GM21423 (cell line): Measurements from ENCODE around the gene FUZ.

Experiments used
- ATAC-seq: cut with Tn5 transposase; IDR thresholded peaks from one replicate; pipeline ENCODE4 v1.9.1; 2021; ENCODE audit warnings: mild to moderate bottlenecking, moderate library complexity; ENCODE audit not compliant: unreplicated experiment

Gene FUZ

DNA sequence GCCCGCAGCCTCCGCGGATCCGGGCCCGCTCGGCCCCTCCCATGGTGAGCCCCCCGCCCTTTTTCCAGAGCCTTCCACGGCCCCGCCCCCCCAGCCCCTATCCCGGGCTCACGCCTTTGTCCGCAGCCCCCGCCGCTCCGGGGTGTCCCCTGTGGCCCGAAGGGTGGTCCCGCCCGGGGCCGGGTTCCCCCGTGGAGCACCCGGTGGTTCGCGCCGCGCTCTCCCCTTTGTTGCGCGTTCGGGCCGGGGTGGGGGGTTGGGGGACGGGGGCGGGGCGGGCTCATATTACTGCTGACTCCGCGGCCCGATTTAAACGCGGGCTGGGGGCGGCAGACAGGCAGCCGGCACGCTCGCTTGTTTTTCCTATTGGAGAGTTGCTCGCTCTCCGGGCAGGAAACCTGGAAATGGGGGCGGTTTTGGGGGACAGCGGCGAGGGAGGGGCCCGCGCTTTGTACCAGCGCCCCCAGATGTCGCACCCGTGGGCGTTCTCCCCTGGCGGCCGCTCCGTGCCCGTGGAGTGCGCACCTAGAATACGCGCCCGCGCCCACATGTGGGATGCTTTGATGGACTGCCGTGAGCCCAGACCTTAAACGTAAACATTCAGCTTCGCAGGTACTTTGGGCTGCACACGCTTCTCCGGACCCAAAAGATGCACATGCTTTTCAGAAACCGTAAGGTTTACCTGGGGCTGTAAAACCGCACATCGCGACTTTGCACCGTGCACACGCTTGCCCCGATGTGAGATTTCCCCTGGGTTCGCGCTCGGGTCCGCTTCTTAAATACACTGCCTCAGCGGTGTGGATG, 38.6 kb upstream of the FUZ start:
- no peak for ATAC-seq

DNA sequence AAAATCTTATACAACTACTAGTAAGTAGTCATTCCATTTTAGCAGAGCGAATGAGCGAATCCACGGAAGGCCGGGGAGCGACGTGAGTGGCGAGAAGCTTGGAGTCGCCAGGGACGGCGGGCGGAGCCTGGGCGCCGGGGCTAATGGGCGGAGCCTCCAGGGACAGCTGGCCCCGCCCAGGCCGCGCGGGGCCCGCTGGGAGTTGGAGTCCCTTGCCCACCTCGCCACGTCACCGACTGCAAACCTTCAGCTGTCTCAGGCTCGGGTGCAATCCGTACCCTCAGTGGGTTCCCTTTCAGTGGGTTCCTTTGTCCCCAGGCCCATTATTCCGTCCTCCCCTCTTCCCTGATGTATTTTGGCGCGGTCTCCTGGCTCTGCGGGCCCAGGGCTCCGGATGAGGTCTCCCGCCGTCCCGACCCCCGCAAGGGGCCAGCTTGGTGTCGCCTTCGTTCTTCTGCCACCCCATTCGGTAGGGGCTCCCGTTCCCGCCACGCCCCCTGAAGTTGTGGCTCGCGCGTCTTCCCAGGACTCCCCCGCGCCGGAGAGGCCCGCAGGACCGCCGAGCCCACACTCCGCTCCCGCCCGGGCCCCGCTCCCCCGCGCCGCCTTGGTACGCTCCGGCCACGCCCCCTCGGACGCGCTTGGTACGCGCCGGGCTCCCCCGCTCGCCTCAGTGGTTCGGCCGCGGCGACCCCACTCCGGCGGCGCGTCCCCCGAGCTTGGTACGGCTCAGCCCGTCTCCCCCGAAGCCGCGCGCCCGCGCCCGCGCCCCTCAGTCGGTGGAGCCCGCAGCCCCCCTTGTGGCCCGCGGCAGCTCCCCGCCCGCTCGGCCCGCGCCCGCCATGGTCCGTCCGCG, 37.6 kb upstream of the FUZ start, which contains the start of gene PTOV1:
Gene PTOV1 (plus strand): TSS at position 673 of the 856 bp plus-strand sequence.
- ATAC-seq: peak; percentile 74

DNA sequence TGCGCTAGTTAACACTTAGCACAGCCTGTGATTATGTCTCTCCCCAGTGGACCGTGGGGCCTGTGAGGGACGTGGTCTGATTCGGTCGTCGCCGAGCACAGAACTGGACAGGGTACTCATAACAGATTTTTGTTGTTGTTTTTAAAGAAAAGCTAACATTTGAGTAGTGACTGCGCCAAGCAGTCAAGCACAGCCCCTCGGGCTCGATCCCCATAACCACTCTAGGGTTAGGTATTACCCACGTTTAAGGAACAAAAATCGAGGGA, 37.1 kb upstream of the FUZ start:
- no peak for ATAC-seq

DNA sequence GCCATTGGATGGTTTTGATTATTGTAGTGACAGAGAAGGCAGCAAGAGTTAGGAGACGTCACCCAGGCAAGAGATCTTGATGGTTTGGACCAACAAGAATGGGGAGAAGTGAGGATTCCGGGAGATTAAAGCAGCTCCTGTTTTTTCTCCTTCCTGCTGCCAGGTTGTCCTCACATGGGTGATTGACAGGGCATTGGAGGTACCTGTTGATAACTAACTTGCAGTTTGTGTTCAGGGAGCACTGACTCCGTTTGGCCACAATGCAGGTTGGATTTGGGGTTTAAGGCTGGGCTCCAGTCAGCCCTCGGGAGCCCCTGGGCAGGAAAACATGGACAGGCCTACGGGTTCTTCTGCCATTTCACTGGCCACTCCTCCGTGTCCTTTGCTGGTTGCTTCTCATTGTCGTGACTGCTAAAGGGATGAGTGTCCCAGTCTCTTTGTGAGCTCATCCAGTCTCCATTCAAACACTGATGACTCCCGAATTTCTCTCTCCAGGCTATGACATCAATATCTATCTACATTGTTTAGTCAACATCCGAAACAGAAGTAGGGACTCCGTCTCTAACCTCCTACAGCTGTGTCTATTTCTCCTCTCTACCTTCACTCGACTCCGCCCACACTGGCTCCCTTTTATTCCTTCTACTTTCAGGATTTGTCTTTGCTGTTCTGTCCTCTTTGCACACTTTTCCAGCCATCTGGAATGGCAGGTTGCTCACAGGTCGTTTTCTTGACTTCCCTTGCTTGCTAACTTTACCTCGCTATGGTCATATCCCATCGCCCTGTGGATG, 36.5 kb upstream of the FUZ start:
- ATAC-seq: no peak

DNA sequence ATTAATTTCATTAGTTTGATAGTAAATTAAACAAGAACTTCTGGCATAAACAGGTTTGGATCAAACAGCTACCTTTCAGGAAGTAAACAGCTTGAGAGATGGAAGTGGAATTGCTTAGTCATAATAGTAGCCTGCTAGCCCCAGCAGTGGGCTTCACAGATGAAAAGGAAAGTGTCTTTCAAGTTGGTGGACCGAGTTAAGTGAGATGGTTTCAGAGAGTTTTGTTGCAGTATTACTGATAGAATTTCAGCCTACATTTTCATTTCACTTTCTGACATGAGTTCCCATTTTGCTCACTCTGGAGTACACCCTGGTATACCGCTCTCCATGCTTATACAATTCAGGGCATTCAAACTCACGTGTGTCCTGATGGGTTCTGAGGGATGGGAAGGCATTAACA, 35.8 kb upstream of the FUZ start:
- ATAC-seq: no peak

DNA sequence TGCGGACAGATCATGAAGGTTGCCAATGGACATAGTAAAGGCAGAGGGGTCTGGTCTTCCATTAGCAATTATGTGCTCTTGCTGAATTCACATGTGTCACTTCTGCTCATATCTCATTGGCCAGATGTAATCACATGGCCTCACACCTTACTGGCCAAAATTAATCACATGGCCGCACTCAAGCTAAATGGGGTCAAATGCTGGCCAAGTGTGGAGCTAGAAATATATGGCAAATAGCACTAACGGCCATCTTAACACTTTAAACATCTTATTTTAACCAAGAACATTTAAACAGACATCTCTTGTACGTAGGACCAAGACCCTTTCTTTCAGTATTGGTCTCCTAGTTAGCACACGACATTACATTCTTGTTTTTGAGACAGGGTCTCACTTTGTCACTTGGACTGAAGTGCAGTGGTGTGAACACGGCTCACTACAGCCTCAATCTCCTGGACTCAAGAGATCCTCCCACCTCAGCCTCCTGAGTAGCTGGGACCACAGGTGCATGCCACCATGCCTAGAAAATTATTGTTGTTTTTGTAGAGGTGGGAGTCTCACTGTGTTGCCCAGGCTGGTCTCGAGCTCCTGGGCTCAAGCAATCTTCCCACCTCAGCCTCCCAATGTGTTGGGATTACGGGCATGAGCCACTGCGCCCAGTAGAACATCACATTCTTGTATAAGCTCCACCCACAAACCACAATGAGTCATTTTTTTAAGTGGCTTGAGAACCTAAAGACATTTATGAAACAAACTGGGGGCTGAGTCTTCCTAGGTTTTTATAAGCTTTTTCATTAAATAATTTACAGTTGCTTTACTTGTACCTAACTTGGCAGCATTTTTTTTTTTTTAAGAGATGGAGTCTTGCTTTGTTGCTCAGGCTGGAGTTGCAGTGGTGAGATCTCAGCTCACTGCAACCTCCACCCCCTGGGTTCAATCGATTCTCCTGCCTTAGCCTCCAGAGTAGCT, 34.9 kb upstream of the FUZ start:
- no peak for ATAC-seq

DNA sequence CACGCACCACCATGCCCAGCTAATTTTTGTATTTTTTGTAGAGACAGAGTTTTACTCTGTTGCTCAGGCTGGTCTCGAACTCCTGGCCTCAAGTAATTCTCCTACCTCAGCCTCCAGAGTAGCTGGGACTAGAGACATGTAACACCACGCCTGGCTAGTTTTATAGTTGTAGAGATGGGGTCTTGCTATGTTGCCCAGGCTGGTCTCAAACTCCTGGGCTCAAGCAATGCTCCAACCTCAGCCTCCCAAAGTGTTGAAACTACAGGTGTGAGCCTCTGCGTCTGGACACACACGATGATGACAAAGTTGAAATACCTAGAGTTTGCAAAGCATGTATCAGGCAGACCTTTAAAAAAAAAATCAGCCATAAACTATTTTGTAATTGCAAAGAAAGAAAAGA, 33.3 kb upstream of the FUZ start:
- no peak for ATAC-seq

DNA sequence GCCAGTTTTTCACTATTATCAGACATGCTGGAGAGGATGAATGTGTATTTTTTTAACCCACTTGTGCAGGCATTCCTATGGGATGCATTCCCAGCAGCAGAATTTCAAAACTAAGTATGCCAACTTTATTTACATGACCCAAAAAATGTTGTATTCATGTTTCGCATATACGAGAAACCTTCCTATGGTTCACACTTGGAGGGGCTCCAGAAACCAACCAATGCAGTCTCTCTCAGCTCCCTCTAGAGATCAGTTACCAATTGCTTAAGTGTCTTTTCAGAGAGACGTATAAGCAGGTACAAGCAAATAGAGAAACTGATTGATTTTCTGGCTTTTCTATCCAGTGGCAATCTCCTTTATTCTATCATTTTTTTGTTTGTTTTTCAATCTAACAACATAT, 32.3 kb upstream of the FUZ start:
- no peak for ATAC-seq

DNA sequence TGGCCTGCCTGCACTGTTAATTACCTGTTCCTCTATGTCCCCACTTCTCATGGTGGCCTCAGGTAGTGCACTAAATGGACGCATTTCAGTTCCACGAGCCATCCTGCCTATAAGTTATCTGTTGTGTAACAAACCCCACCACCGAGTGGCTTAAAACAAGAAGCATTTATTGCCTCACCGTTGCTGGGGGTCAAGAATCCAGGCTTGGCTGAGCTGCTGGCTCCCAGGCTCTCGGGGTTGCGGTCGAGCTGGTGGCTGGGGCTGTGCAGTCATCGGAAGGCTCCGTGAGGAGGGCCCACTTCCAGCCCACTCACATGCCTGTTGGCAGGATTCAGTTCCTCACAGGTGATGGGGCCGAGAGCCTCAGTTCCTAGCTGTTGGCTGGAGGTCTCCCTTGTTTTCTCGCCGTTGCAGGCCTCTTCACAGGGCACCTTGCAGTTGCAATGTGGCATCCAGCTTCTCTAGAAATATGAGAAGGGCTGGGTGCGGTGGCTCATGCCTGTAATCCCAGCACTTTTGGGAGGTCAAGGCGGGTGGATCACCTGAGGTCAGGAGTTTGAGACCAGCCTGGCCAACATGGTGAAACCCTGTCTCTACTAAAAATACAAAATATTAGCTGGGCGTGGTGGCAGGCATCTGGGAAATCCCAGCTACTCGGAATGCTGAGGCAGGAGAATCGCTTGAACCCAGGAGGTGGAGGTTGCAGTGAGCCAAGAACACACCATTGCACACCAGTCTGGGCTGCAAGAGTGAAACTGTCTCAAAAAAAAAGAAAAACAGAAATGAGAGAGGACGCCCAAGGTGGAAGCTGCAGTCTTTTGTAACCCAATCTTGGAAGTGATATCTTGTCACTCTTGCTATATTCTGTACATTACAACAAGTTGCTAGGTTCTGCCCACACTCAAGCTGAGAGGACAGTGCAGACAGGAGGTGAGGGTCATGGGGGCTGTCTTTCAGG, 31.3 kb upstream of the FUZ start:
- ATAC-seq: no peak

DNA sequence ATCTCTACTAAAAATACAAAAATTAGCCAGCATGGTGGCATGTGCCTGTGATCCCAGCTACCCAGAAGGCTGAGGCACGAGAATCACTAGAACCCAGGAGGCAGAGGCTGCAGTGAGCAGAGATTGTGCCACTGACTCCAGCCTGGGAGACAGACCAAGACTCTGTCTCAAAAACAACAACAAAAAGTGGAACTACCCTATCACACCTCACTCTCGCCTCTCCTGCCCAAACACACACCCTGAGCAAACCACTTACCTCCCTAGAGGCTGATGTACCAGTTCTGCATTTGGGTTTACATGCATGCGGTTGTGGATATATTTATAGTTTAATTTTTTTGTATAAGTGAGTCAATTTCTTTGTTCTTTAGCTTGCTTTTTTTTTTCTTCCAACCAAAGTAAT, 30.2 kb upstream of the FUZ start:
- no peak for ATAC-seq

DNA sequence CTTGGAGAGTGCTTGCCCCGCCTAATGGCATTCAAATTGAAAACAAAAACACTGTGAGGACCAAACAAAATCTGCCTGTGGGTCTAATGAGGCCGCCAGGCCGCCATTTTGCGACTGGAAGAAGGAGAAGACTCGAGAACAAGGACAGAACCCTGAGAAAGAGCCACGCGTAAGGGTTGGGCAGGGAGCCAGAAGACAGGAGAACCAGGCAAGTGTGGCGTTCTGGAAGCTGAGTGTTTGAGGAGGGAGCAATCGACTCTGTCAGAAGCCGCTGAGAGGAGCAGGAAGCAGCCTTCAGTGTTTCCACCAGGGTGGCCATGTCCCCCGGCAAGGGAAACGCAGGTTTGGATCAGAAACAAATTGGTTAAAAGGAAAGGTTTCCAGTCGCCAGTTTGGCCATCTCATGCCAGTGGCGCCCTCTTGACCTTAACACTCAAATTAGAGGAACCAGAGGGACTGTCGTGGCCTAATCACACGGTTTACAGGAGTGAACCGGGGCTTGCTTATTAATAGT, 27.7 kb upstream of the FUZ start:
- ATAC-seq: no peak

DNA sequence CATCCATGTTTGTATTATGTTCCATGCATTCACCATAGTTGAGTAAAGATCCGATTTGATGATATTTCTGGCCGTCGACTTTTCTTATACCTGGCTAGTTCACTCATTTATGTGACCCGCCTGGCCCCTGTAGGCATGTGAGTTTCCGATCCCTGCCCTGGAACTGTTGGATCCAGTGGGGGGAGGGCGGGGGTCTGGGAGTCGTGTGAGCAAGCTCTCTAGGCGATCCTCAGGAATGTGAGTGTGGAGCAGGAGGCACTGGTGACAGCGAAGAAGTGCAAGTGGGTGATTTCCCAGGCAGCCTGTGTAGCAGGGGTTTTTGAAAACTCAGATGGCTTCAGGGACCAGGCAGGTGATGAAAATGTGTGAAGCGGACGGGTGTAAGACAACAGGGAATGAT, 27.2 kb upstream of the FUZ start:
- ATAC-seq: no peak

DNA sequence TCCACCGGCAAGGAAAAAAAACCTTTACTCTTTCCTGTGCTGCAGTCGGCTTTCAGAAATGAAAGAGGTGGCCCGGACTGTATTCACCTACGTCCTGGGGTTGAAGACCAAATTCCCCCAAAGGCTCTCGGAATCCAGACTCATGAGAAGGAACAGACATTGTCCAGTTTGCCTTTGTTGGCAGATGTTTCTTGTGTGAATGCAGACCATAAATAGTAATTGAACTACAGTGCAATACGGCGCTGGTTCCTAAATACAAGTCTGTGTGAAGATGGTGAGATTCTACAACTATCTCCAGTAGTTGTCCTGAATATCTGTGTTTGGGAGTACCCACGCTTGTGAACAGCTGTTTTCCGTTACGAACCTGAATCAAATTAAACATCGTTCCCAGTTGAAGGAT, 26.6 kb upstream of the FUZ start:
- ATAC-seq: no peak

DNA sequence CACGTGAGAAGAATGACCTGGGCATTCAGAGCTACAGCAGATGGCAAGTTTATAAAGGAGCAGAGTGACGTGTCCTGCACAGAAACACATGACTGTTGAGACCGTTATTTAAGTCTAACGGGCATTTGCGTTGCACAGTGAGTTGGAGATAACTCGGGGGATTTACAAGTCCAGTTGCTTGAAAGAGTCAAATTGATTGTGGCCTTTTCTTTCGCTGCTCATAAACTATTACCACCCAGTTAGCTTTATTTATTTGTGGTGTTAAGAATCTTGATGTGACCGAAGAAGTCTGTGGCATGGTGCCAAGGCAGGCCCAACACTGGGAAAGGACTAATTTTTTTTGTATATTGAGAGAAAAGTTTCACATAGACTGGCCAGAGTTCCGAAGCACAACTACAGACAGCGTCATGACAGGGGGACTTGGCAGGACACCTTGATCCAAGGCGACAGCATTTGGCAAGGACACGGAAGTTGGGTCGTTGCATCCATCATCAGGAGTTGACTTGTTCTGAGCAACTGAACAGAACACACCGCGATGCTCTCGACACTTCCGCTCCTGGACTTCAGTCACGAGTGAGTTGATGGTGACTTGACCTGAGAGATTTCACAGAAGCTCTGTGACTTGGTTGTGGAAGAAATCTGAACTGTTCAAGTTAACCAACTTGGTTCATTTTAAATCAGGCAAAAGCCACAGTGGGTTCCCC, 25.9 kb upstream of the FUZ start:
- no peak for ATAC-seq

DNA sequence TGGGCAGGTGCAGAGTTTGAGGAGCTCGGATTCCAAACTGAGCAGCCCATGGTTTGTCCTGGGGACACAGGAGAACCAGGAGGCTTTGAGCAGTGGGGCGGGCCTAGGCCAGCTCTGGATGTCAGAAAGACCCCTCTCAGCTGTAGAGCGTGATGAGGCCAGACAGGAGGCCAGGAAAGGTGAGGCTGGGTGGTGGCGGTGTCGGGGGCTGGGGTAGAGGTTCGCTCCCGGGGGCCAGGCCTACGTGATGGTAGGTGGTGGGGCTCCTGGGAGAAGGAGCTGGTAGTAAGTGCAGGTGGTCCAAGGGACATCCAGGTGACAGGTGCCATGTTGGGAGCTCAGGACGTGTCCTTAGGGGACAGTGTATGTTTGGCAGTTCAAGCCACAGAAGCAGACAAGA, 24.3 kb upstream of the FUZ start:
- no peak for ATAC-seq

DNA sequence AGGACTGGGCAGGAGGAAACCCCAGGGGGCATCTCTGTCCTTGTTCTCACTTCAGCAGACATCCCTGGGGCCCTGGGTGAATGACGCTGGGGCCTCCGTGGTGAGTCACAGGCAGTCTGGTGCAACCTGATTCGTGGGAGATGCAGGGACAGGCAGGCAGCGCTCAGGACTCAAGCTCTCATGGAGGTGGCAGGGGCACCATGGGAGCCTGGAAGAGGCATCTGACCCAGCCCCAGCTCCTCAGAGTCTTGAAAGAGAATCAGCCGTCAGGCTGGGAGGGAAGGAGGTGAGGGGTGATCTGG, 23.9 kb upstream of the FUZ start:
- ATAC-seq: no peak

DNA sequence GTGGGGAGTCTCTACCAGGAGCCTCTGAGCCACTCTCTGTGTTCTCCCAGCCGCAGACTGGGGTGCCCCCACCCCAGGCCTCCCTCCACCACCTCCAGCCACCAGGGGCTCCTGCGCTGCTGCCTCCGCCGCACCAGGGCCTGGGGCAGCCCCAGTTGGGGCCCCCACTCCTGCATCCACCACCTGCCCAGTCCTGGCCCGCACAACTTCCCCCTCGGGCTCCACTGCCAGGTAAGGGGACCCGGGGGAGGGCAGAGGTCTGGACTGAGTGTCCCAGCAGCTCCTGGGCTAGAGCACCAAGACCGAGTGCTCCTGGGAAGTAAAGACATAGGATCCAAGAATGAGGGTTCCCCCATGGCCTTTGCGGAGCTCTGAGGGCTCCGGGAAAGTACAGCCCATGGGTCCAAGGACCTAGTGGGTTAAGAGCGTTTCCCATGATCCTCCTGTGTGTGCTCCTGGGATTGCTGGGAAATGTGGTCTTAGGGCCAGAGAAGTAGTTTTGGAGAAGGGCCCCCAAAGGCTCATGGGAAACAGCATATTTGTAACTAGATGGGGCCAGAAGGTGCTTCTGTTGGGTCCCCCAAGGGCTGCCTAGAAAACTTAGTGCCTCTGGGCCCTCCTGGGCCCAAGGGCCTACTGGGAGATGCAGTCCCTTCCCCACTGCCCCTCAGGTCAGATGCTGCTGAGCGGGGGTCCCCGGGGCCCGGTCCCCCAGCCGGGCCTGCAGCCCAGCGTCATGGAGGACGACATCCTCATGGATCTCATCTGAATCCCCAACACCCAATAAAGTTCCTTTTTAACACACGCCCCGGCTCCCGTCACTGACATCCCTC, 23.3 kb upstream of the FUZ start:
- ATAC-seq: no peak

DNA sequence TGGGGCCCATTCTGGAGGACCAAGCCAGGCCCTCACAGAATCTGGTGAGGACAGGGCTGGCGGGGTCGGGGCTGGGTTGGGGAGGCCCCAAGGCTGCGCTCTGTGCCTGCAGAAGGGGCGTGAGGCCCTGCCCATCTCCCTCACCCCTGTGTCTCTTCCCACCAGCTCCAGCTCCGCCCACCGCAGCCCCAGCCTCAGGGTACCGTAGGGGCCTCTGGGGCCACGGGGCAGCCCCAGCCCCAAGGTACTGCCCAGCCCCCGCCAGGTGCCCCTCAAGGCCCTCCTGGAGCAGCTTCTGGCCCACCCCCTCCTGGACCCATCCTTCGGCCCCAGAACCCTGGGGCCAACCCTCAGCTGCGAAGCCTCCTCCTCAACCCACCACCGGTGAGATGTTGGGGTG, 22.5 kb upstream of the FUZ start:
- no peak for ATAC-seq
